Small intestine (tissue), 7 donors: Measurements from ENCODE around the gene HOXA5. TPM values are rescaled to one million over a fixed set of nuclear protein-coding genes. Genes with fewer than 3 reads are reported as not detected.

Source experiments
- DNase-seq, 2 donors: peaks; one replicate each; pipeline versions ENCODE4 v3.0.0 to v3.0.0-alpha.2; 2013
- FAIRE-seq: peaks from 2 replicates; lab custom pipeline; 2012; peaks lifted over from hg19 to GRCh38; lab: Jason Lieb, UNC
- H3K27ac ChIP-seq, 3 donors: one replicate each; pipeline ENCODE4 v1.5.1; 2013; ENCODE audit warnings: low read length in 2 of 3, mild to moderate bottlenecking in 2 of 3, control low read depth in 1 of 3, inconsistent platforms in 1 of 3, low read depth in 1 of 3, moderate library complexity in 1 of 3
- H3K27me3 ChIP-seq, 3 donors: one replicate each; pipeline ENCODE4 v1.6.1; 2013; ENCODE audit warnings: low read length in 3 of 3, inconsistent platforms in 1 of 3; ENCODE audit not compliant: control insufficient read depth in 3 of 3, insufficient read depth in 3 of 3
- H3K36me3 ChIP-seq, 3 donors: one replicate each; pipeline ENCODE4 v1.6.1; 2013; ENCODE audit warnings: low read length in 3 of 3, inconsistent platforms in 1 of 3, low read depth in 1 of 3, mild to moderate bottlenecking in 1 of 3, moderate library complexity in 1 of 3; ENCODE audit not compliant: control insufficient read depth in 3 of 3, insufficient read depth in 2 of 3
- H3K4me1 ChIP-seq, 3 donors: one replicate each; pipeline ENCODE4 v1.6.1; 2013; ENCODE audit warnings: low read length in 2 of 3, inconsistent platforms in 1 of 3, low read depth in 1 of 3, mild to moderate bottlenecking in 1 of 3, moderate library complexity in 1 of 3; ENCODE audit not compliant: control insufficient read depth in 3 of 3, insufficient read depth in 2 of 3
- H3K4me3 ChIP-seq, 3 donors: one replicate each; pipeline ENCODE4 v1.5.1; 2013; ENCODE audit warnings: low read length in 3 of 3, control low read depth in 1 of 3, inconsistent platforms in 1 of 3, low read depth in 1 of 3, mild to moderate bottlenecking in 1 of 3, moderate library complexity in 1 of 3
- H3K9me3 ChIP-seq, 2 donors: one replicate each; pipeline ENCODE4 v1.6.1; 2013; ENCODE audit warnings: low read depth in 1 of 2, low read length in 1 of 2; ENCODE audit not compliant: control insufficient read depth in 2 of 2, insufficient read depth in 1 of 2
- WGBS, 3 donors: extraction: QIAGEN DNeasy Blood & Tissue Kit; methylation state at CpG; one replicate each; pipeline ENCODE4 v1.1.7; 2013; 5-methylcytosine and 5-hydroxymethylcytosine counted together
- polyA plus RNA-seq, 4 donors: library from polyadenylated mRNA; stranded (reverse) in 3 of 4; unstranded in 1 of 4; fragments of 200-250 nt in 3 of 4; fragments of 120-200 nt in 1 of 4; gene quantifications; one replicate each; pipeline versions ENCODE4 v1.2.1 to v1.2.3, GENCODE V29; 2013
- donor health status: healthy with polysubstance abuse.
- donor health status: control.
- donor health status: control.
- donor health status: Bipolar disorder and iron deficiency.
- donor health status: healthy.

Gene HOXA5
- polyA plus RNA-seq, 4 donors = 0.45 to 44.0 (median 5.1) TPM

DNA sequence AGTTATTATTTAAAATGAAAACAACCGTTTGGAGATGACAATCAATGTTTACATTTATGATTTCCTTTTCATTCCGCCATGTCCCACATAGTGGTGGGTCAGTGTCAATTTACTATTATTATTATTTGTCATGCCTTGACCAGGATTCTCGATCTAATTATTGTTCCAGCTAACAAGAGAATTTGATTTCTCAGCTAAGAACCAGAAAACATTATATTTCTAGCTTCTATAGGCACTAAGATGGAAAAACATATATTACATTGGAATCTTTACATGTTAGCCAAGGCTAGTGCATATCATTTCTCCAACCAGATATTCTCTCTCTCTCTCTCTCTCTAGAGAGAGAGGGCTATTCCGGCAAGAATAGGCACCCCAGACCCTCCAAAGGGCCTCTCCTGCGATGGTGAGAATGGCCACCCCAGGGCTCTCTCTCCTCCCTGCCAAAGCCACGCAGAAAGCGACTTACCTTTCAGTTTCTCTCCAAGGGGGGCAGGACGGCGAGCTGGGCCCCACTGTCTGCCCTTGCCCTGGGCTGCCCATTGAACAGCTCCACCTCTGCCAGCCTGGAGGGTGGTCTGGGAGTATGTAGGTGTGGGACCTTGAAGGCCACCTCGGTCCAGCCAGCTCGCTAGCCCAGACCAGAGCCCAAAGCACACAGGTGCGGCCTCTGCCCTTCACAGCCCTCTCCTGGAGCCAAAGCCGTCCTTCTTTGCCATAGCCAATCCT is 6.5 kb upstream of the HOXA5 start:
- 47 to 60% (median 50%) methylated on average over 13 of the region's 13 CpGs for WGBS, 3 donors
- Histone ChIP-seq H3K27me3 (peaks cover 8 to 98% (median 35%) of the 10 kb centered on the region in 3 donors), H3K9me3 (no peaks in the 10 kb centered on the region), H3K4me1 (peaks cover 0 to 27% (median 0%) of the 10 kb centered on the region in 3 donors), H3K36me3 (peaks cover 0 to 14% (median 0%) of the 10 kb centered on the region in 3 donors), H3K27ac (peak overlapping the region in 2 of 3 donors; percentile 1 to 83), H3K4me3 (peak overlapping the region; percentile 19 to 66 (median 62))
- no peak for DNase-seq
- no peak for FAIRE-seq

DNA sequence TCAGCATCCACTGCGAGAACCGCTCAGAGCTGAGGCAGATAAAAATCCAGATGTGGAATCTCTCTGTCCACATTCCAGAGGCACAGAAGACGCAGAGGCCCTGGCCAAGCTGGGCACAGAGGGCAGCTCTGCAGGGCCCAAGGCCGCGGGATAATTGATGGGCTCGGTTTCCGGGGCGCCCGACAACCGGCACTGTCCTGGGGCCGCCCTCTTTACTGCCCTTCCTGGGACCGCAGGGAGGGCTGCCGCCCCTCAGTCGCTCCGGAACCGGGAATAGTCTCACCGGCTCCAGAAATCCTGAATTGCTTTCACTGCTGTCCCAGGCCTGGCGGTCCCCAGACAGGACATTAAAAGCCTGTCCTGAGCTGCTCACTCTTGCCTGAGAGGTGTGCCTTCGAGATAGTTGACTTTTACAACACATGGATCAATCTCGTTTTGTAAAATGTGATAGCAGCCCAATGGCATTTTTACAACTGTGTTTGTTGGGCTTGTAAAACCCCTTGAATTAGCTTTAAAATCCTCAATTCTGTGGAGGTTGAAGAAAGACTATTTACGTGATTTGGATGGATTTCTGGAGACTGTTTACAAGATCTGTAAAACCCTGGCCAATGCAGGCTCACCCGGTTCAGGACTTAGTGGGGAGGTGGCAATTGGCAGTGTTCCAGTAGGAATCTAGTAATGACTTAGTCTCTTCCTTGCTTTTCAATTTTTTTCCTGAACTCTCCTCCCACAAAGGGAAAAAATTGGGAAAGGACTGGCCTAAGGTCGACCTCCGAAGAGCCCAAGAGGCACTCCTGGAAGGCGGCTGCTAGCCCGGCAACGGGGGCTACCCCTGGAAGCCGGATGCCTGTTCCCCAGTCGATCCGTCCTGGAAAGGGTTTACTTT is 5.5 kb upstream of the HOXA5 start:
- DNase-seq (no peak), FAIRE-seq (no peak)
- H3K27ac ChIP-seq = peak overlapping the region in 2 of 3 donors; percentile 47 to 78
- peaks cover 4 to 98% (median 32%) of the 10 kb centered on the region in 3 donors for H3K27me3 ChIP-seq
- 14 to 42% (median 31%) methylated on average over 28 to 30 of the region's 30 CpGs for WGBS, 3 donors
- H3K9me3 ChIP-seq = no peaks in the 10 kb centered on the region
- H3K36me3 ChIP-seq = peaks cover 0 to 24% (median 0%) of the 10 kb centered on the region in 3 donors
- H3K4me3 ChIP-seq = peak overlapping the region in 2 of 3 donors; percentile 7 to 42
- H3K4me1 ChIP-seq = peaks cover 0 to 35% (median 0%) of the 10 kb centered on the region in 3 donors

DNA sequence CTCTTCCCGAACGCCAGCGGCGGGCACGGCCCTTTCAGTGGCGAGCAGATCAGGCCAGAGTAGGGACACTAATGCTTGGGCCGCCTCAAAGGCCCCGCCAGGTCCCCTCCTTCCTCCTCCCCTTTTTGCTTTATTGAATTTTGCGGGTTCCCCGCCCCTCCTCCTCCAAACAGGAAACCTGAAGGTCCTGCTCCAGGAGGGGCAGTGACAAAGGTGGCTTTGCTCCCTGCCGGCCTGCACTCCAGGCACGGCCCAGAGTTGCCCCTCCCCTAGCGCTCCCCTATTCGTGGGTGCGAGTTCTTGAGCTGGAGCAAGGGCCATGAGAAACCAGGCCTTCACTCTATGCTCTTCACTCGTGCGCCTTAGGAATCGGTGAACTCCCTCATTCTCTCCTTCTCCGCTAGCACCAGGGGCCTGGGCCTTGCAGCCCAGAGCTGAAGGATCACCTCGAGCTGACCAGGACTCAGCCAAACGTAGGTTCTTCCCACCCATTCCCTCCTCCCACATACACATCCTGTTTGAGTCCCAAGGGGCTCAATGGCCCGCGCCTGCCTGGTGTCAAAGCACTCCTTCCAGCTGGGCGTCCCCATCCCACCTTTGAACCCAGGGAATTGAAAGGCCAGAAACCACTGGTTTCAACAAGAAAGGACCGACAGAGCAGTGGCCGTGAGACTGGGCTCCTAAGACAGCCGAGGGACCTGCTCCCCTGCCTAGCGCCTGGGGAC is 4.7 kb upstream of the HOXA5 start:
- Histone ChIP-seq H3K9me3 (no peaks in the 10 kb centered on the region), H3K4me3 (peak overlapping the region; percentile 7 to 42 (median 7)), H3K27me3 (peaks cover 3 to 92% (median 28%) of the 10 kb centered on the region in 3 donors), H3K36me3 (peaks cover 0 to 26% (median 0%) of the 10 kb centered on the region in 3 donors), H3K4me1 (peaks cover 0 to 37% (median 0%) of the 10 kb centered on the region in 3 donors), H3K27ac (peak overlapping the region in 2 of 3 donors; percentile 47 to 78)
- 18 to 26% (median 21%) methylated on average over 26 to 28 of the region's 28 CpGs for WGBS, 3 donors
- FAIRE-seq (no peak), DNase-seq (peak in 1 of 2 donors; percentile 62)

DNA sequence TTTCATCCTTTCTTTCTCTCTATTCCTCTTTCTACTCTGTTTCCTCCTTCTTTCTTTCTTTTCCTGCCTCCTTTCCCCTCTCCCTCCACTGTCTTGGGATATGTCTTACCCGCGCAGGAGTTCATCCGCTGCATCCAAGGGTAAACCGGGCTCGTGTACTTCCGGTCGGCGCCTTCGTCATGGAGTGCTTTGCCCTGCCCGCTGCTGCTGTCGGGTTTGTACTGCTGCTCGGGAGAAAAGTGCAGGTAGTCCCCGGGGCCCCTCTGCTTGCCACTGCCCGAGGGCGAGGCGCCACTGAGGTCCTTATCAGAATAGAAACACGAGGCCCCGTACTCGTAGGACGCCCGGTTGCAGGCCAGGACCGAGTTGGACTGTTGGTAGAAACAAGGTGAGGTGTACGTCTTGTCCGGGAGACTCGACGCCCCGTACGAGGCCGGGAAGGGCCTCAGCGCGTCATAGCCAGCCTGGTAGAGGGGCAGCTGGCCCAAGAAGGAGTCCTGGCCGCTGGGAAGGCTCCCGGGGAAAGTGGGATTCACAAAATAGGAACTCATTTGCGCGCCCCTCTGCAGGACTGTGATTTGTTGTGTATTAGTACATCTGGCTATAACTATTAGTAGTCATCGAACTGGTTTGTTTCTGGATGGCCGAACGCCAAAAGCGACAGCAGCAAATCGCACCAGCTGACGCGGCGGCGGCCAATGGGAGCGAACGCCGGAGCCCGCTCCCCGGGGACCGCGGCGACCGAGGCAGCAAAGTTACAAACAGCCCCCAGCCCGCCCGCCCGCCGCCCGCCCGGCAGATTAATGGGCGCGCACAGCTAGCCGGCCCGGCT is 3.9 kb upstream of the HOXA5 start, which contains the start of gene HOXA6:
TSS of gene HOXA6 (minus strand) at position 576 of the 832 bp plus-strand sequence. CDS start at position 551, 25 bp downstream.
- no peaks in the 10 kb centered on the region for H3K9me3 ChIP-seq
- WGBS, 3 donors = 9 to 22% (median 13%) methylated on average over 63 of the region's 63 CpGs
- peak within 1 kb of the TSS in 2 of 3 donors; percentile 73 to 78 for H3K27ac ChIP-seq
- H3K36me3 ChIP-seq = peaks cover 0 to 31% (median 0%) of the 10 kb centered on the region in 3 donors
- peaks cover 0 to 37% (median 0%) of the 10 kb centered on the region in 3 donors for H3K4me1 ChIP-seq
- peak; percentile 40 to 71 for DNase-seq
- H3K27me3 ChIP-seq = peaks cover 9 to 89% (median 21%) of the 10 kb centered on the region in 3 donors
- FAIRE-seq = no peak
- H3K4me3 ChIP-seq = peak within 1 kb of the TSS; percentile 7 to 42 (median 7)

DNA sequence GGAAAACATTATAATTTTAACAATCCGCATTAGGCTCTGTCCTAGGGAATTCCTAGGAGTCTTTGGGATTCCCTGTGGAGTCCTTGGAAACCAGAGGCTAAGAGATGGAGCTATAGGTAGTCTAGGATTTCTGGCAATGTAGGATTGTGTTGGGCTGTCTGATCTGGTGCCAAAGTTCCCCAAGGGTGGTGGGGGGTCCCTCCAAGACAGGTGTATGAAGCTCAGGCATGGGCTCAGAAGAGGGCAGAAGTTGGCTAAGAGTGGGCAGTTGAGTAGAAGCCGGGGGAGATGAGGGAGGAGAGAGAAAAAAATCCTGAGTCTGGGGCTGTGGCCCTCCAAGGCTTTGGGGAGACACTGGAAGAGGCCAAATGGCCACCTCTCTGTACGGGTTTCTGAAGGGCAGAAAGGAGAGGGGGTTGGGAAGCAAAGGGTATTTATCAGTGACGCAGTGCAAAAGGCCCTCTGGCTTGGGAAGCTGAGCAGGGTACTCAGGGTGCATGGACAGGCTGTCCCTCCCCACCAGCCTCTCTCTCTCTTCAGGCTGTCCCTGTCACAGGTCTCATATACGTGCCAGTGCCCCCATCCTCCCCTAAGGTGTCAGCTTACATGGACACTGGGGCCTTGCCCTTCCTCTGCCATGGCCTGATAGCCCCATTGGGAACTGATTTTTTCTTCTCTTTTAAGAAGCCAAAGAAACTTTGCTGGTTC is 3.2 kb upstream of the HOXA5 start:
- Histone ChIP-seq H3K4me3 (peak overlapping the region in 1 of 3 donors; percentile 42), H3K27ac (peak overlapping the region in 2 of 3 donors; percentile 57 to 78), H3K9me3 (no peaks in the 10 kb centered on the region), H3K27me3 (peaks cover 11 to 89% (median 18%) of the 10 kb centered on the region in 3 donors), H3K36me3 (peaks cover 0 to 39% (median 0%) of the 10 kb centered on the region in 3 donors), H3K4me1 (peaks cover 0 to 44% (median 0%) of the 10 kb centered on the region in 3 donors)
- FAIRE-seq = no peak
- WGBS, 3 donors = 43 to 77% (median 73%) methylated on average over 5 of the region's 5 CpGs
- DNase-seq = no peak

DNA sequence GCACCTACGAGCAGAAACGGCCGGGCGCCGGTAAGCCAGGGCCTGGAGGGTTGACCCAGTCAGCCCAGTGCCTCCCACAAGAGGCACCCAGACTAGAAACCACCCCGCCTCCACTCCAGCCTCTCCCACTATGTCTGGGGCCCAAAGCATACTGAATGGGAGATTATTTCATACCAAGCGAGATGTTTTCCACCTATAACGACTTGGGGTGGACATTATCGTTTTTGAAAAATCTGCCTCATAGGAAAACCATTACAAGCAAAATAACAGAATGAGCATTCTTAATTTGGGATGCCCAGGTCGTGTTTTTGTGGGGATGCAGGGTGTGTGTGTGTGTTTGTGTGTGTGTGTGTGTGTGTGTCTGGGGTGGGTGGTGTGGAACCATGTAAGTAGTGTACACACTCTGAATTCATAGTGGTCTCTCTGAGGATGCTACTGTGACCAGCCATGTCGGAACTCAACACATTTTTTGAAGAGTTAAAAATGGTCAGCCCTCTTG is 2.5 kb upstream of the HOXA5 start:
- peaks cover 0 to 40% (median 0%) of the 10 kb centered on the region in 3 donors for H3K36me3 ChIP-seq
- peaks cover 9 to 84% (median 13%) of the 10 kb centered on the region in 3 donors for H3K27me3 ChIP-seq
- H3K4me1 ChIP-seq = peaks cover 0 to 41% (median 0%) of the 10 kb centered on the region in 3 donors
- no peaks in the 10 kb centered on the region for H3K9me3 ChIP-seq
- FAIRE-seq (no peak), DNase-seq (no peak)
- H3K27ac ChIP-seq = peak overlapping the region in 2 of 3 donors; percentile 13 to 62
- H3K4me3 ChIP-seq = peak overlapping the region in 1 of 3 donors; percentile 6
- WGBS, 3 donors = 36 to 72% (median 61%) methylated on average over 11 of the region's 11 CpGs
